Measurements from ENCODE around the gene CPNE1. TPM values are rescaled to one million over a fixed set of nuclear protein-coding genes. Genes with fewer than 3 reads are reported as not detected.
A peak's percentile ranks its signal among the peaks of the same experiment; 100 is the strongest.
"Not testable (repeated sequence)": the region's sequence is repeated elsewhere in the genome, so short reads cannot be mapped to it uniquely, and the experiment has no call there.

The CPNE1 gene
- total RNA-seq, 1 experiment from 2014 or later: 222 TPM

DNA sequence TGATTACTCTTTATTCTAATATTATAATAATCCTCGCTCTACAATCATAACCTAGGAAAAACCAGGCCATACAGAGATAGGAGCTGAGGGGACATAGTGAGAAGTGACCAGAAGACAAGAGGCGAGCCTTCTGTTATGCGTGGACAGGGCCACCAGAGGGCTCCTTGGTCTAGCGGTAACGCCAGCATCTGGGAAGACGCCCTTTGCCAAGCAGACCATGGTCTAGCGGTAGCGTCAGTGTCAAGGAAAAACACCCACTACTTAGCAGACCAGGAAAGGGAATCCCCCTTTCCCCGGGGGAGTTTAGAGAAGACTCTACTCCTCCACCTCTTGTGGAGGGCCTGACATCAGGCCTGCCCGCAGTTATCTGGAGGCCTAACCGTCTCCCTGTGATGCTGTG, 22.2 kb upstream of the CPNE1 start:
- H3K79me2 ChIP-seq (ENCODE audit: low read length); POLR2A ChIA-PET (ENCODE audit: unreplicated experiment); ATAC-seq; H3K9me3 ChIP-seq (ENCODE audit: low read length); CTCF ChIA-PET; H3K4me1 ChIP-seq (ENCODE audit: insufficient read depth, low read length); intact Hi-C loops (cut with micrococcal nuclease); H3K4me2 ChIP-seq (ENCODE audit: low read length); H3K27me3 ChIP-seq (ENCODE audit: low read length); H3K27ac ChIP-seq (ENCODE audit: low read length); H2AFZ ChIP-seq (ENCODE audit: low read length); BruUV-seq (replicated peaks); H3F3A ChIP-seq (ENCODE audit: low read length, unreplicated experiment); H3K4me3 ChIP-seq (ENCODE audit: low read length); H3K9ac ChIP-seq (ENCODE audit: low read length); H3K9me2 ChIP-seq (replicated peaks; ENCODE audit: low read length); DNase-seq; H4K20me1 ChIP-seq (ENCODE audit: low read length): not testable (repeated sequence)
- TF ChIP-seq, protein P1, sequence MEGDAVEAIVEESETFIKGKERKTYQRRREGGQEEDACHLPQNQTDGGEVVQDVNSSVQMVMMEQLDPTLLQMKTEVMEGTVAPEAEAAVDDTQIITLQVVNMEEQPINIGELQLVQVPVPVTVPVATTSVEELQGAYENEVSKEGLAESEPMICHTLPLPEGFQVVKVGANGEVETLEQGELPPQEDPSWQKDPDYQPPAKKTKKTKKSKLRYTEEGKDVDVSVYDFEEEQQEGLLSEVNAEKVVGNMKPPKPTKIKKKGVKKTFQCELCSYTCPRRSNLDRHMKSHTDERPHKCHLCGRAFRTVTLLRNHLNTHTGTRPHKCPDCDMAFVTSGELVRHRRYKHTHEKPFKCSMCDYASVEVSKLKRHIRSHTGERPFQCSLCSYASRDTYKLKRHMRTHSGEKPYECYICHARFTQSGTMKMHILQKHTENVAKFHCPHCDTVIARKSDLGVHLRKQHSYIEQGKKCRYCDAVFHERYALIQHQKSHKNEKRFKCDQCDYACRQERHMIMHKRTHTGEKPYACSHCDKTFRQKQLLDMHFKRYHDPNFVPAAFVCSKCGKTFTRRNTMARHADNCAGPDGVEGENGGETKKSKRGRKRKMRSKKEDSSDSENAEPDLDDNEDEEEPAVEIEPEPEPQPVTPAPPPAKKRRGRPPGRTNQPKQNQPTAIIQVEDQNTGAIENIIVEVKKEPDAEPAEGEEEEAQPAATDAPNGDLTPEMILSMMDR (conservative IDR thresholded peaks at IDR 0.05; ENCODE audit: low read depth, low read length): peak; percentile 35
- peaks cover 14% of the 10 kb centered on the region for H3K36me3 ChIP-seq (ENCODE audit: low read depth, low read length)

DNA sequence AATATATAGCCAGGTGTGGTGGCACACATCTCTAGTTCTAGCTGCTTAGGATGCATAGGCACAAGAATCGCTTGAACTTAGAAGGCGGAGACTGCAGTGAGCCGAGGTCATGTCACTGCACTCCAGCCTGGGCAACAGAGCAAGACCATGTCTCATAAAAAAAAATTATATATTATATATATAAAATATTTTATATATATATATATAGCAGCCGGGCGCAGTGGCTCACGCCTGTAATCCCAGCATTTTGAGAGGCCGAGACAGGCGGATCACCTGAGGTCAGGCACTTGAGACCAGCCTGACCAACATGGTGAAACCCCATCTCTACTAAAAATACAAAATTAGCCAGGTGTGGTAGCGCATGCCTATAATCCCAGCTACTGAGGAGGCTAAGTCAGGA, 20.7 kb upstream of the CPNE1 start:
- intact Hi-C loops (cut with micrococcal nuclease); CTCF ChIA-PET; H3K4me2 ChIP-seq (ENCODE audit: low read length); H3K79me2 ChIP-seq (ENCODE audit: low read length); H4K20me1 ChIP-seq (ENCODE audit: low read length); H3K9me3 ChIP-seq (ENCODE audit: low read length); H3K27ac ChIP-seq (ENCODE audit: low read length); DNase-seq; H3K4me1 ChIP-seq (ENCODE audit: insufficient read depth, low read length); H3K4me3 ChIP-seq (ENCODE audit: low read length); H3K9ac ChIP-seq (ENCODE audit: low read length); BruUV-seq (replicated peaks); H2AFZ ChIP-seq (ENCODE audit: low read length); POLR2A ChIA-PET (ENCODE audit: unreplicated experiment); ATAC-seq; H3K9me2 ChIP-seq (replicated peaks; ENCODE audit: low read length); H3F3A ChIP-seq (ENCODE audit: low read length, unreplicated experiment); H3K27me3 ChIP-seq (ENCODE audit: low read length): not testable (repeated sequence)
- H3K36me3 ChIP-seq (ENCODE audit: low read depth, low read length): peaks cover 11% of the 10 kb centered on the region

DNA sequence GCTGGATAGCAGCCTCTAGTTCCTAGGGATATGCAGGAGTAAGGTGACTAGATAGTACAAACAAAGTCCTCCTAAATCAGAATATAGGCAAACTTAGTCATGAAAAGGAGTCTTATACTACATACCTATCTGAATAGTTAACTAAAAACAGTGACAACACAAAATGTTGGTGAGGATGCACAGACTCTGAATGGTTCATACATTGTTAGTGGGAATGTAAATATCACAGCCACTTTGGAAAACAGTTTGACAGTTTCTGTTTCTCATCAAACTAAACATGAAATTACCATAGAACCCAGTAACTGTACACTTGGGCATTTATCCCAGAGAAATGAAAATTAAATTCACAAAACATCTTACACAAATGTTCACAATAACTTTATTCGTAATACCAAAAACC, 17.3 kb upstream of the CPNE1 start:
- no peak overlapping the region for H3K4me2 ChIP-seq (ENCODE audit: low read length)
- intact Hi-C loops (cut with micrococcal nuclease): no loop called here
- H3K9ac ChIP-seq (ENCODE audit: low read length): no peak overlapping the region
- H3K9me3 ChIP-seq (ENCODE audit: low read length): no peaks in the 10 kb centered on the region
- no TSS peak for BruUV-seq (replicated peaks)
- no peaks in the 10 kb centered on the region for H3K79me2 ChIP-seq (ENCODE audit: low read length)
- H4K20me1 ChIP-seq (ENCODE audit: low read length): no peaks in the 10 kb centered on the region
- ChIA-PET CTCF (no interaction called here), POLR2A (ENCODE audit: unreplicated experiment) (no interaction called here)
- H2AFZ ChIP-seq (ENCODE audit: low read length): no peak overlapping the region
- H3K27ac ChIP-seq (ENCODE audit: low read length): no peak overlapping the region
- H3K4me1 ChIP-seq (ENCODE audit: insufficient read depth, low read length): no peaks in the 10 kb centered on the region
- H3K4me3 ChIP-seq (ENCODE audit: low read length): no peak overlapping the region
- H3K9me2 ChIP-seq (replicated peaks; ENCODE audit: low read length): no peaks in the 10 kb centered on the region
- H3K36me3 ChIP-seq (ENCODE audit: low read depth, low read length): 0 out of 2 replicates have a peak, but pooled peaks cover under 1% of the 10 kb centered on the region
- DNase-seq: no peak
- H3K27me3 ChIP-seq (ENCODE audit: low read length): no peaks in the 10 kb centered on the region
- no peaks in the 10 kb centered on the region for H3F3A ChIP-seq (ENCODE audit: low read length, unreplicated experiment)
- no peak for ATAC-seq
- TF ChIP-seq EZH2phosphoT487 (IDR thresholded peaks at IDR 0.05; ENCODE audit: borderline replicate concordance, low read length): no peak
- no peak for TF ChIP-seq EZH2 (IDR thresholded peaks at IDR 0.05; ENCODE audit: low read length, unreplicated experiment)
- TF ChIP-seq, protein P1 (conservative IDR thresholded peaks at IDR 0.05; ENCODE audit: low read depth, low read length): no peak
